Measurements from ENCODE around the gene UGT1A7. TPM values are rescaled to one million over a fixed set of nuclear protein-coding genes. Genes with fewer than 3 reads are reported as not detected.

The UGT1A7 gene
- total RNA-seq, 2 donors from 2014 or later: not detected

GRCh38 chr2:233668605-233669260, 13.0 kb upstream of the UGT1A7 start:
- Mint-ChIP-seq H3K27me3 (peaks cover 8 to 52% of the 10 kb centered on the region in 2 donors), H3K4me3 (no peak overlapping the region), H3K36me3 (no peaks in the 10 kb centered on the region), H3K27ac (no peak overlapping the region), H3K4me1 (ENCODE audit: low read depth in 2 of 2) (no peaks in the 10 kb centered on the region), H3K9me3 (no peaks in the 10 kb centered on the region)
- ATAC-seq (no peak), DNase-seq (ENCODE audit: low spot score) (no peak)

GRCh38 chr2:233671290-233672161, 10.2 kb upstream of the UGT1A7 start, which contains the start of gene UGT1A9:
TSS of gene UGT1A9 (plus strand) at chr2:233671898. CDS start at chr2:233671935, 37 bp downstream.
- DNase-seq (ENCODE audit: low spot score) (no peak), ATAC-seq (no peak)
- no peaks in the 10 kb centered on the region for H3K36me3 Mint-ChIP-seq
- peaks cover 13 to 44% of the 10 kb centered on the region in 2 donors for H3K27me3 Mint-ChIP-seq
- H3K27ac Mint-ChIP-seq: no peak within 1 kb of the TSS
- no peaks in the 10 kb centered on the region for H3K9me3 Mint-ChIP-seq
- H3K4me3 Mint-ChIP-seq: no peak within 1 kb of the TSS
- no peaks in the 10 kb centered on the region for H3K4me1 Mint-ChIP-seq (ENCODE audit: low read depth in 2 of 2)

GRCh38 chr2:233672886-233673285, 8.8 kb upstream of the UGT1A7 start:
- no peak for ATAC-seq
- Mint-ChIP-seq H3K27me3 (peaks cover 22 to 53% of the 10 kb centered on the region in 2 donors), H3K27ac (no peak overlapping the region), H3K36me3 (no peaks in the 10 kb centered on the region), H3K9me3 (no peaks in the 10 kb centered on the region), H3K4me3 (no peak overlapping the region), H3K4me1 (ENCODE audit: low read depth in 2 of 2) (no peaks in the 10 kb centered on the region)
- DNase-seq (ENCODE audit: low spot score): no peak

GRCh38 chr2:233673896-233674295, 7.8 kb upstream of the UGT1A7 start:
- Mint-ChIP-seq H3K4me1 (ENCODE audit: low read depth in 2 of 2) (no peaks in the 10 kb centered on the region), H3K4me3 (no peak overlapping the region), H3K9me3 (no peaks in the 10 kb centered on the region), H3K36me3 (no peaks in the 10 kb centered on the region), H3K27me3 (peaks cover 24 to 55% of the 10 kb centered on the region in 2 donors), H3K27ac (no peak overlapping the region)
- ATAC-seq: no peak
- DNase-seq (ENCODE audit: low spot score): no peak

- ATAC-seq: no peak
- DNase-seq (ENCODE audit: low spot score): no peak
- no peak overlapping the region for H3K4me3 Mint-ChIP-seq
- peaks cover 24 to 55% of the 10 kb centered on the region in 2 donors for H3K27me3 Mint-ChIP-seq
- no peaks in the 10 kb centered on the region for H3K36me3 Mint-ChIP-seq
- no peaks in the 10 kb centered on the region for H3K4me1 Mint-ChIP-seq (ENCODE audit: low read depth in 2 of 2)
- H3K27ac Mint-ChIP-seq: no peak overlapping the region
- H3K9me3 Mint-ChIP-seq: no peaks in the 10 kb centered on the region
Observed at GRCh38 chr2:233674314-233674713, 7.4 kb upstream of the UGT1A7 start.

- ATAC-seq (no peak), DNase-seq (ENCODE audit: low spot score) (no peak)
- Mint-ChIP-seq H3K4me3 (no peak overlapping the region), H3K9me3 (no peaks in the 10 kb centered on the region), H3K27ac (no peak overlapping the region), H3K4me1 (ENCODE audit: low read depth in 2 of 2) (no peaks in the 10 kb centered on the region), H3K27me3 (peaks cover 28 to 56% of the 10 kb centered on the region in 2 donors), H3K36me3 (no peaks in the 10 kb centered on the region)
Observed at GRCh38 chr2:233674995-233675394, 6.7 kb upstream of the UGT1A7 start.

- Mint-ChIP-seq H3K27me3 (peaks cover 27 to 48% of the 10 kb centered on the region in 2 donors), H3K4me3 (no peak overlapping the region), H3K4me1 (ENCODE audit: low read depth in 2 of 2) (no peaks in the 10 kb centered on the region), H3K9me3 (no peaks in the 10 kb centered on the region), H3K36me3 (no peaks in the 10 kb centered on the region), H3K27ac (no peak overlapping the region)
- ATAC-seq: no peak
- no peak for DNase-seq (ENCODE audit: low spot score)
Observed at GRCh38 chr2:233676046-233676445, 5.7 kb upstream of the UGT1A7 start.

- H3K9me3 Mint-ChIP-seq: no peaks in the 10 kb centered on the region
- H3K27ac Mint-ChIP-seq: no peak overlapping the region
- H3K4me1 Mint-ChIP-seq (ENCODE audit: low read depth in 2 of 2): no peaks in the 10 kb centered on the region
- H3K4me3 Mint-ChIP-seq: no peak overlapping the region
- DNase-seq (ENCODE audit: low spot score) (no peak), ATAC-seq (no peak)
- H3K36me3 Mint-ChIP-seq: no peaks in the 10 kb centered on the region
- H3K27me3 Mint-ChIP-seq: peaks cover 32 to 43% of the 10 kb centered on the region in 2 donors
Observed at GRCh38 chr2:233679196-233679595, 2.5 kb upstream of the UGT1A7 start.

GRCh38 chr2:233680361-233681045, 1.2 kb upstream of the UGT1A7 start:
- no peak for ATAC-seq
- Mint-ChIP-seq H3K4me3 (no peak overlapping the region), H3K9me3 (no peaks in the 10 kb centered on the region), H3K4me1 (ENCODE audit: low read depth in 2 of 2) (no peaks in the 10 kb centered on the region), H3K27ac (no peak overlapping the region), H3K36me3 (no peaks in the 10 kb centered on the region), H3K27me3 (peaks cover 32 to 43% of the 10 kb centered on the region in 2 donors)
- DNase-seq (ENCODE audit: low spot score): no peak

GRCh38 chr2:233684640-233685039, 2.9 kb downstream of the UGT1A7 start:
- no peaks in the 10 kb centered on the region for H3K36me3 Mint-ChIP-seq
- no peak overlapping the region for H3K4me3 Mint-ChIP-seq
- DNase-seq (ENCODE audit: low spot score) (no peak), ATAC-seq (no peak)
- no peaks in the 10 kb centered on the region for H3K9me3 Mint-ChIP-seq
- peaks cover 27 to 38% of the 10 kb centered on the region in 2 donors for H3K27me3 Mint-ChIP-seq
- H3K27ac Mint-ChIP-seq: no peak overlapping the region
- no peaks in the 10 kb centered on the region for H3K4me1 Mint-ChIP-seq (ENCODE audit: low read depth in 2 of 2)

GRCh38 chr2:233686928-233687327, 5.2 kb downstream of the UGT1A7 start:
- no peaks in the 10 kb centered on the region for H3K36me3 Mint-ChIP-seq
- peaks cover 28 to 45% of the 10 kb centered on the region in 2 donors for H3K27me3 Mint-ChIP-seq
- H3K4me1 Mint-ChIP-seq (ENCODE audit: low read depth in 2 of 2): no peaks in the 10 kb centered on the region
- ATAC-seq: peak in 1 of 2 donors; percentile 69
- H3K4me3 Mint-ChIP-seq: no peak overlapping the region
- H3K9me3 Mint-ChIP-seq: no peaks in the 10 kb centered on the region
- DNase-seq (ENCODE audit: low spot score): no peak
- peak overlapping the region in 1 of 2 donors; percentile 47 for H3K27ac Mint-ChIP-seq

GRCh38 chr2:233688341-233688740, 6.6 kb downstream of the UGT1A7 start:
- no peak for ATAC-seq
- Mint-ChIP-seq H3K9me3 (no peaks in the 10 kb centered on the region), H3K27me3 (peaks cover 25 to 52% of the 10 kb centered on the region in 2 donors), H3K4me3 (no peak overlapping the region), H3K27ac (no peak overlapping the region), H3K4me1 (ENCODE audit: low read depth in 2 of 2) (no peaks in the 10 kb centered on the region), H3K36me3 (no peaks in the 10 kb centered on the region)
- no peak for DNase-seq (ENCODE audit: low spot score)

GRCh38 chr2:233689031-233689430, 7.3 kb downstream of the UGT1A7 start:
- H3K36me3 Mint-ChIP-seq: no peaks in the 10 kb centered on the region
- no peak overlapping the region for H3K4me3 Mint-ChIP-seq
- ATAC-seq: peak in 1 of 2 donors; percentile 14
- no peaks in the 10 kb centered on the region for H3K4me1 Mint-ChIP-seq (ENCODE audit: low read depth in 2 of 2)
- no peak for DNase-seq (ENCODE audit: low spot score)
- H3K9me3 Mint-ChIP-seq: no peaks in the 10 kb centered on the region
- peaks cover 25 to 51% of the 10 kb centered on the region in 2 donors for H3K27me3 Mint-ChIP-seq
- no peak overlapping the region for H3K27ac Mint-ChIP-seq

GRCh38 chr2:233689501-233689900, 7.8 kb downstream of the UGT1A7 start:
- Mint-ChIP-seq H3K4me1 (ENCODE audit: low read depth in 2 of 2) (no peaks in the 10 kb centered on the region), H3K27me3 (peaks cover 25 to 50% of the 10 kb centered on the region in 2 donors), H3K27ac (no peak overlapping the region), H3K36me3 (no peaks in the 10 kb centered on the region), H3K4me3 (no peak overlapping the region), H3K9me3 (no peaks in the 10 kb centered on the region)
- ATAC-seq: no peak
- DNase-seq (ENCODE audit: low spot score): no peak
